Prostate gland (tissue), 2 donors: ENCODE measurements around the gene DTNB.

Experiments used
- POLR2AphosphoS5 ChIP-seq: sonication (generic); formaldehyde crosslinking; IDR thresholded peaks from one replicate; pipeline ENCODE4 v1.6.1; 2017; ENCODE audit warnings: antibody characterized with exemption
- TF ChIP-seq, protein P1 (sequence below), 4 experiments: fragments of 200-600 bp in 2 of 4; fragments of 450-650 bp in 2 of 4; sonication (generic) in 2 of 4; IDR thresholded peaks; 1 replicate in 3 of 4; 2 replicates in 1 of 4; pipeline ENCODE4 v1.5.1; 2016 to 2019; ENCODE audit warnings: antibody characterized with exemption in 4 of 4, mild to moderate bottlenecking in 2 of 4, moderate library complexity in 2 of 4

- TF ChIP-seq, protein P1, sequence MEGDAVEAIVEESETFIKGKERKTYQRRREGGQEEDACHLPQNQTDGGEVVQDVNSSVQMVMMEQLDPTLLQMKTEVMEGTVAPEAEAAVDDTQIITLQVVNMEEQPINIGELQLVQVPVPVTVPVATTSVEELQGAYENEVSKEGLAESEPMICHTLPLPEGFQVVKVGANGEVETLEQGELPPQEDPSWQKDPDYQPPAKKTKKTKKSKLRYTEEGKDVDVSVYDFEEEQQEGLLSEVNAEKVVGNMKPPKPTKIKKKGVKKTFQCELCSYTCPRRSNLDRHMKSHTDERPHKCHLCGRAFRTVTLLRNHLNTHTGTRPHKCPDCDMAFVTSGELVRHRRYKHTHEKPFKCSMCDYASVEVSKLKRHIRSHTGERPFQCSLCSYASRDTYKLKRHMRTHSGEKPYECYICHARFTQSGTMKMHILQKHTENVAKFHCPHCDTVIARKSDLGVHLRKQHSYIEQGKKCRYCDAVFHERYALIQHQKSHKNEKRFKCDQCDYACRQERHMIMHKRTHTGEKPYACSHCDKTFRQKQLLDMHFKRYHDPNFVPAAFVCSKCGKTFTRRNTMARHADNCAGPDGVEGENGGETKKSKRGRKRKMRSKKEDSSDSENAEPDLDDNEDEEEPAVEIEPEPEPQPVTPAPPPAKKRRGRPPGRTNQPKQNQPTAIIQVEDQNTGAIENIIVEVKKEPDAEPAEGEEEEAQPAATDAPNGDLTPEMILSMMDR (IDR thresholded peaks at IDR 0.05): no peak
- TF ChIP-seq POLR2AphosphoS5: no peak
Observed at GRCh38 chr2:25335971-25336370, 337.4 kb downstream of the DTNB start.
